GM21737 (cell line): Measurements from ENCODE around the gene ATPAF1.
"Not testable (repeated sequence)": the region's sequence is repeated elsewhere in the genome, so short reads cannot be mapped to it uniquely, and the experiment has no call there.

Experiments
- ATAC-seq: cut with Tn5 transposase; IDR thresholded peaks from one replicate; pipeline ENCODE4 v1.9.1; 2021; ENCODE audit warnings: mild to moderate bottlenecking, moderate library complexity; ENCODE audit not compliant: unreplicated experiment

ATPAF1 gene

DNA sequence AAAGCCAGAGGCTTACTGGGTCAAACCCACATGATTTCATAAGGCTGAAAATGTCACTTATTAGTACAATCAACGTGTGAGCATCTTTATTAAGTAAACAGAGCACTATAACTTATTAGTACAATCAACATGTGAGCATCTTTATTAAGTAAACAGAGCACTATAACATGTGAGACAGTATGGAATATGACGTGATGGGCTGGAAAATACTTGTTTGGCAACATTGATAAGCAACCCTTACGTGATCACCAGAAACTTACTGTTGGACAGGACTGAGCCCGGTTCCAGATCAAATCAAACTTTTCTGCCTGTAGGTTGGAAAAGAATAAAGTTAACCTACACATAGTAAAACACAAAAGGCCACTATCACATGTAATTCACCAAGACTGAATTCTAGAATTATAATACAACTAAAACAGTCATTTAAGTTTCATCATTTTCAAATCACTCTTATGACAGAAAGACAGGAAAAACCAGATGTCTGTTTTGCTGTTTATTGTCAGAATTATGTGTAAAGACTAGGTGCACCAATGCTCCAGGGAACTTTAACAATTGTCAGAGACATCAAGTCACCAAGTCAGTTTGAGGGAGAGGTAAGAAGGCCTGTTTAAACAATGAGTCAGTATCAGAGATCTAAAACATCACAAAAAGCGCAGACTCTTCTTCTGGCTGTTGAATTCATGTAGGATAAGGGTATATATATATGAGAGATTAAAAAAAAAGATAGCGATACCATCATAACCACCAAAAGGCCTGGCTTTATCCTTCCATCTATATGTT lies 15.7 kb downstream of the ATPAF1 start:
- ATAC-seq, result no peak

DNA sequence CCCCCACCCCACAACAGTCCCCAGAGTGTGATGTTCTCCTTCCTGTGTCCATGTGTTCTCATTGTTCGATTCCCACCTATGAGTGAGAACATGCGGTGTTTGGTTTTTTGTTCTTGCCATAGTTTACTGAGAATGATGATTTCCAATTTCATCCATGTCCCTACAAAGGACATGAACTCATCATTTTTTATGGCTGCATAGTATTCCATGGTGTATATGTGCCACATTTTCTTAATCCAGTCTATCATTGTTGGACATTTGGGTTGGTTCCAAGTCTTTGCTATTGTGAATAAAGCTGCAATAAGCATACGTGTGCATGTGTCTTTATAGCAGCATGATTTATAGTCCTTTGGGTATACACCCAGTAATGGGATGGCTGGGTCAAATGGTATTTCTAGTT lies 17.0 kb downstream of the ATPAF1 start:
- not testable (repeated sequence) for ATAC-seq

DNA sequence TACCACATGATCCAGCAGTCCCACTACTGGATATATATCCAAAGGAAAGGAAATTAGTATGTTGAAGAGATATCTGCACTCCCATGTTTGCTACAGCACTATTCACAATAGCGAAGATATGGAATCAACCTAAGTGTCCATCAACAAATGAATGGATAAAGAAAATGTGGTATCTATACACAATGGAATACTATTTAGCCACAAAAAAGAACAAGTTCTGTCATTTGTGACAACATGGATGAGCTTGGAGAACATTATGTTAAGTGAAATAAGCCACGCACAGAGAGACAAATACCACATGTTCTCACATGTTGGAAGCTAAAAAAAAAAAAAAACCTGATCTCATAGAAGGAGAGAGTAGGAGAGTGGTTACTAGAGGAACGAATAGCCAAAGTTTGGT lies 17.7 kb downstream of the ATPAF1 start:
- ATAC-seq, result no peak

DNA sequence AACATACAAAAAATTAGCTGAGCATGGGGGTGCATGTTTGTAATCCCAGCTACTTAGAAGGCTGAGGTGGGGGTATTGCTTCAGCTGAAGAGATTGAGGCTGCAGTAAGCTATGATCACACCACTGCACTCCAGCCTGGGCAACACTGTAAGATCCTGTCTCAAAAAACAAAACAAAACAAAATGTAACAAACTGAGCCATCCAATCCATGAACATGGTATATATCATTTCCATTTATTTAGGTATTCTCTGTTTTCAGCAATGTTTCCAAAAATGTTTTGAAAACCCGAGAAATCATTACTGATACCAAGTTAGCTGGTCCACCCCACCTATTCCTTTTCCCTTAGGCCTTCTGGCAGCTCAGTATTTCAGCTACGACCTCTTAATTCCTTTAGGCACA lies 18.4 kb downstream of the ATPAF1 start:
- ATAC-seq, result no peak

DNA sequence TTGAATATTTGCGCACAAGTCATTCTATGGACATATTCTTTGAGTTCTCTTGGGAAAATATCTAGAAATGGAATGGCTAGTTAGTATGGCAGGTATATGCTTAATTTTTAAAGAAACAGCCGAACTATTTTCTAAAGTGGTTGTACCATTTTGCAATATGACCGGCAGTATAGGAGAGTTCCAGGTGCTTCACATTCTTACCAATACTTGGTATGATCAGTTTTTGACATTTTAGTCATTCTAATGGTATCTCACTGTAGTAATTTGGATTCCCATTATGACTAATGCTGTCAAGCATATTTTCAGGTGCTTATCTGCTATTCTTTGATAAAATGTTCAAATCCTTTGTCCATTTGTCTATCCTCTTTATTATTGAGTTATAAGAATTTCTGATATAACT lies 20.6 kb downstream of the ATPAF1 start:
- ATAC-seq, result no peak

DNA sequence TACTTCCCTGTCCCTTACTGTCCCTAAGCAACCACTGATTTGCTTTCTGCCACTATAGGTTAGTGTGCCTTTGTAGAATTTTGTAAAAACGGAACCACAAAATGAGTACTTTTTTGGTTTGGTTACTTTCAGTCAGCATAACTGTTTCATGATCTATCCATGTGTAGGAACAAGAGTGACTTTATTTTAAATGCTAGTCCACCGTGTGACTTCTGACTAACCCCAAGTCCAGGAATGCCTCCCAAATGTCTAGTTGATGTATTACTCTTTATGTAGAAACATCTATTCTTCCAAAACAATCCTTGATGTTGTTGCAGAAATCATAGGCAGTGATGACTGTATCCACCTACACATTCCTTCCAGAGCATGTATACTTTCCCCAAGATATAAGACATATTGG lies 21.3 kb downstream of the ATPAF1 start:
- no peak for ATAC-seq

DNA sequence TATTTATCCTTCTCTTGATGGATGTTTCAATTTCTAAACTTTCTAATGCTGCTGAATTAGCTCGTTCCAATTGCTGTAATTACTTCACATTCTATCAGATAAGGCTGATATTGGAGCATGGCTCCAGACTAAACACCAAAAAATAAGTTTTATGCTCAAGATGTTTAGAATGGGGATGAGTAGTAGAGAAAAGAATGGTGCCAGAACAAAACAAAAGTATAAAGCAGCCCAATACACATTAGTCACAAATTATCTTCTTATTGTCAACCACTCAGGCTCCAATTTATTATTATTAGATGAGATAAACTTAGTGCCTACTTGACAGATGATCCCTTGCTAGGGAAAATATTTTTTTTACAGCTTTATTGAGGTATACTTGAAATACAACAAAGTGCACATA lies 21.8 kb downstream of the ATPAF1 start:
- ATAC-seq, result no peak

DNA sequence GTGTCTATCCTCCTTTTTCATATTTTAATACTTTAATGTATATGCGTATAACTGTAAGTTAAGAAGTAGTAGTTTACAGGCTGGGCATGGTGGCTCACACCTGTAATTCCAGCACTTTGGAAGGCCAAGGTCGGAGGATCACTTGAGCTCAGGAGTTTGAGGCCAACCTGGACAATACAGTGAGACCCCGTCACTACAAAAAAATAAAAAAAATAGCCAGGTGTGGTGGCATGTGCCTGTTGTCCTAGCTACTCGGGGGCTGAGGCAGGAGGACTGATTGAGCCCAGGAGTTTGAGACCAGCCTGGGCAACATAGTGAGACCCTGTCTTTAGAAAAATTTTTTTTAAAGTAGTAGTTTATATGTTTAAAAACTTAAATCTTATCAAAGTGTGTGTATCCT lies 22.3 kb downstream of the ATPAF1 start:
- no peak for ATAC-seq

DNA sequence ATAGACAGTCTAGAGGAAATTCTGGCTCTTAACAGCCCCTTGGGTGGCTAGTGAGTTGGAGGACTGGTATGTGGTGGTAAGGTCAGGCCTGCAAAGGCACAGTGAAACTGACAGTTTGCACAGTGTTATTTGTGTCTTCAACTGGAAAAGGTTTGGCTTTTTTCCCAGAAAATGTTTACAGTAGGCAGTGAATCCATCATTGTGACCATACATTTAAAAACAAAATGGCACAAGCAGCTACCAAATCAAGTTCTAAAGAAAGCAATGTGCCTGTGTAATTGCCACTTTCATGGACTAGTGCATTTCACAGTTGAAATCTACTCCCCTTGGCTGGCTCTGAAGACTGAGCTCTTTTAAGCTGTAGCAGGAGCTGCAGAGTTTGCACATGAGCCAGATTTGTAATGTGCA lies 24.8 kb downstream of the ATPAF1 start:
- no peak for ATAC-seq

DNA sequence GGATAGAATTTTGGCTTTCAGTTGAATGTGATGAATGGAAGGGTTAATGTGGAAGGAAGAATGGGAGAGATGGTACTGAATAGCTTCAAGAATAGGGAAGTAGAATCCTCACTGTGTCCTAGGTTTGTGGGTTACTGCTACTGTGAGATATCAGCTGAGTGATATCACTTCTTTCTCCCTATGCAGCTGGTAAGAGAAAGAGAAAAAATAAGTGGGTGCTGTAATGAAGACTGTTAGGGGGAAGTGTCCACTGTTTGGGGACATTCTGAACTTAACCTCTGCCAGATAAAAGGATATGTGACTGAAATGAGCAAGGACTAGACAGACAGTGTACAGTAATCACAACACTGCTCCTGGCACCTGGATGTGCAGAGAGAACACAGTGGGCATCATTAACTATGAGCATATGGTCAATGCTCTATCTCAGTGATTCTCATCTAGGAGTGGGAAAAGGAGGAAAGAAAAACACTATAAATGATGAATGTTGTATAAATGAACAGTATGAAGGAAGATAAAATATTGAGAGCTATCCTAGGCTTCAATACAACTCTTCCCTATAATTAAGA lies 26.0 kb downstream of the ATPAF1 start:
- no peak for ATAC-seq

DNA sequence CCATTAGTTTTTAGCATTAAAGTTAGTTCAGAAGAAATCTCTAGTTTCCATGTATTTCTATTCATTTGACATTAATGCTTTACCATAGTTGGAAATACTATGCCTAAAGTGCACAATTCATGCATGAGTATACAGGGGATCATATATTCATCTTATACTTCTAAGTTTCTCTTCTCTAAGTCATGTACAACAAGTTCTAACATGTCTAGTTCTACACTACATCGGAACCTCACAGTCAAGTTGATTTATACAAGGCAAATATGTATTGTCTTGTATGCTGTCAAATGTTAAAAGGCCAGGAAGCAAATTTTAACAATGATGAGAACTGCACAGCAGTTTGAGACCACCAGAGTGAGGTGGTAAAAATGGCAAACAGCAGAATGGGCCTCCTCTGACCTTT lies 28.6 kb downstream of the ATPAF1 start:
- no peak for ATAC-seq

DNA sequence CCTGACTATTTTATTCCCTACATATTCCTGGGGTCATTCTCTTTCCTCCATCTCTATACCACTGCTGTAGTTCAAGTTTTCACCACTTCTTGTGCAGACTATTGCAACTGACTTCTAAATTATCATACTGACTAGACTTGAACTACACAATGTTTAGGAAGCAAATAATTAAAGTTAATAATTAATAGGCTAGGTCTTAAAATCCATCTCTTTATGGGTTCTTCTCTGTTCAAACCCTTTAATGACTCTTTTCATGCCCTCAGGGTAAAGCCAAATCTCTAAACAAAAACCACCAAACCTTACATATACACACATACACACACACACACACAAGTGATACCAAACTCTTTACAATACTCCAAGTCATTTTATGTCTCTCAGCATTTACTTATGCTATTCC lies 29.2 kb downstream of the ATPAF1 start:
- no peak for ATAC-seq

DNA sequence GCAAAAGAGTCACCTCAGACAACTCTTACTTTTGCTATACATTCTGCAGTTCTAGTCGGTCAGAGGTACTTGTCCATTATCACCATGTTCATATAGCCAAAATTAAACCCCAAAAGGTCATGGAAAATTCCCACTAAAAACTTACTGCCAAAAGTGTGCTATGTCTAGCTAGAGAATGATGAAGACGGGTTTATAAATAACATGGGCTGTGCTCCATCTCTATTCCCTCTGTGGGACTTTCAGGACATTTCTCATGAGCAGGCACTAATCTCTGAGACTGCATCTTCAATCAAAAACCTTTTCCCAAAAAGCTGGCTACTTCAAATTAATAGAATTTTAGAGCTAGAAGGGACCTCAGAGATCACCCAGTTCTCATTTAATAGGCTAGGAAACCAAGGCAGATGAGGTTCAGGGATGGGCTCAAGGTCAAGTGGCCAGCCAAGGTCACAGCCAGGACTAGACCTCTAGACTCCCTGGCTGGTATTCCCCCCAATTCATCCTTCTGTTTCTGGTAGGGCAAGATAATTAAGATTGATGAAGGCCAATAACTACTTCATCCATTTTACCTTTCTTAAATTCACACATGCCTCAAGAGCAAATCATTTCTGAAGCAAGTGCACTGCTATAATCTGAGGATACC lies 30.6 kb downstream of the ATPAF1 start:
- no peak for ATAC-seq

DNA sequence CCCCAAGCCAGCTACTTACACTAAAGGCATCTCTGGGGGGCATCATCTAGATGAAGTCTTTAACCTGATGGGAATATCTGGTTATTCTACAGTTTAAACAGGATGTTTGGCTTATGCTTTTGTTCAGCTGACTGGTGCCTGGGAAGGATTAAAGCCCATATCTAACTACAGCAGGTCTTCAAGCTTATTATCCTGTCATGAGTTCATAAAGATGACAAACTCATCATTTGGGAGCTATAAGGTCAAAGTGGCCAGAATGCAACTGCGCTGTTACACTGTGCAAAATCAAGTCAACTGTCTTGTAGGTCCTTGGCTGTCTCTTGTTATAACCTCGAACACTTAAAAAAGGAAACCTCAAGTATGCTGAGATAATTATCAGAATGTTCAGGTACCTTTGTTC lies 33.0 kb downstream of the ATPAF1 start:
- no peak for ATAC-seq

DNA sequence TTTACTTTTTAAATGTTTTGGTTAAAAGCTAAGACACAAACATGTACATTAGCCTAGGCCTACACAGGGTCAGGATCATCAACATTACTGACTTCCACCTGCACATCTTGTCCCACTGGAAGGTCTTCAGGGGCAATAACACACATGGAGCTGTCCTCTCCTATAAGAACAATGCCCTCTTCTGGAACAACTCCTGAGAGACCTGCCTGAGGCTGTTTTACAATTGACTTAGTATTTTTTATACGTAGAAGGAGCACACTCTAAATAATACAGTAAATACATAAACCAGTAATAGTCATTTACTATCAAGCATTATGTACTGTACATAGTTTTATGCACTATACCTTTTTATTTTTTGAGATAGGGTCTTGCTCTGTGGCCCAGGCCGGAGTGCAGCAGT lies 37.4 kb downstream of the ATPAF1 start:
- ATAC-seq, result no peak

DNA sequence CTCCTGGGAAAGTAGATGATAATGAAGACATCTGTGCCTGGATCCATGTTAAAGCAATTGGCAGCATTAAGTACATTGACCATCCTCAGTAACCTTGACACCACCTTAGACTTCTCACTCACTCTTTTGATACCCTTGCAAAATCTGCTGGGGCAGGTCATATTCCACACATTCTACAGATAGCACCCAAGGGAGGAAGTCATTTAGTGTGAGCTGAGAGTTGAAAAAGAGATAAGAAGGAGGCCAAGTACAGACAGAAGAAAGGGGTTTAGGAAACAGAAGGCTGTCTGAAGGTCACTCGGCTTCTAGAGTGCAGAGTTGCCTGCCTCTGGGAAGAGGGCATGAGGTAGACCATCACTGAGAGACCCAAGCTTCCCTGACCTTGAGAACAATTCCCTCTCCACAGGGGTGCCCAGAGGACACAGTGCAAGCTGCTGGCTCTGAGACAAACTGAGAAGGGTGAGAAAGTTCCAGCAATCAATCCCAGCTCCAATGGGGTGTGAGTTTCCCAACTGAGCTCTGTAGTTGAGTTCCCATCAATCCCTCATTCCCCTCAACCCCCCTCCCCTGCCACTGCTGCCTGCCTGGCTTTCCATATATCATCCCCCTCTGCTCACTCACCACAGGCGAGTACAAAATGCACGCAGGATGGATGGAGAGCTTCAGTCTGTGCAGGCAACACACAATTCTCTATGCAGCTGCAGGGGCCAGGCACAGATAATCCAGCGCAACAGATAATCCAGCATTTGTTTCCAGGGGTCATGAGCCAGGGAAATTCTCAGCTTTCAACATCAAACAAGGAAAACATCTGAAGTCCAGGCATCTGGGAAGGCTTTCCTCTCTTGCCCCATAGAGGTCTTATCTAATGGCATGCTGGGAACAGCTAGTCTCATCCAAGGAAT lies 44.2 kb downstream of the ATPAF1 start:
- ATAC-seq, result no peak

DNA sequence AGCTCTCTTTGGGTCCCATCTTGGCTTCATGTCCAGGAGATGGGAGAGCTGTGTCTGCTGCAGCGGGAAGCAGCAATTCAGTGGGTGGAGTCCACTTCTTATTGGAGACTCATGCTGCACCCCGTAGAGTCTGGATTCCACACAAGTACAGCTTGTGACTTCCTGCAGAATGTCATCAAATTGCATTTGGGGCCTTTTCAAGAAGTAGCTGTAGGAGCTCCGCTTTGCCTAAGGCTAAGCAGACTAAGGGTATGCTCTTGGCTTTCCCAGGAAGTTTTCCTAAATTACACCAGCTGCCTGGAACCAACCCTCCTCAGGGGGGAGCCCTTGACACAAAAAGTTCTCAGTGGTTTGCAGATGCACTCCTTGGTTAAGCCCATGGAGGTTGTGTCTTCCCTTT lies 45.8 kb downstream of the ATPAF1 start:
- no peak for ATAC-seq

DNA sequence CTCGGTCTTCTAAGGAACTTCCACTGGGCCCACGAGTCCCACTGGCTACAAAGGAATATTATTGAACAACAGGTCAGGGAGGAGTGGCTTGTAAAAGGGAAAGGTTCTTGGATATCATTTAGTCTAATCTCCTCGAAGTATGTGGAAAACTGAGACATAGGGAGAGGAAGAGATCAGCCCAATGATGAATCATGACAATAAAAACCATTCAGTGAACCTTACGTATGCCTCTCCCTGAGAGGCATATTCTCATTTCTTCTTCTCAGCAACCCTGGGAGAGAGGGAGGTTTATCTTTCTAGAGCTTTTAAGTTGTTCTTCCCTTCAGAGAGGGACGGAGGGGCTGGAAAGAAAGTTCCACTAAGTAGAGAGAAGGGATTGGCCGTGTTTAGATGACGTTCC lies 46.2 kb downstream of the ATPAF1 start:
- no peak for ATAC-seq

DNA sequence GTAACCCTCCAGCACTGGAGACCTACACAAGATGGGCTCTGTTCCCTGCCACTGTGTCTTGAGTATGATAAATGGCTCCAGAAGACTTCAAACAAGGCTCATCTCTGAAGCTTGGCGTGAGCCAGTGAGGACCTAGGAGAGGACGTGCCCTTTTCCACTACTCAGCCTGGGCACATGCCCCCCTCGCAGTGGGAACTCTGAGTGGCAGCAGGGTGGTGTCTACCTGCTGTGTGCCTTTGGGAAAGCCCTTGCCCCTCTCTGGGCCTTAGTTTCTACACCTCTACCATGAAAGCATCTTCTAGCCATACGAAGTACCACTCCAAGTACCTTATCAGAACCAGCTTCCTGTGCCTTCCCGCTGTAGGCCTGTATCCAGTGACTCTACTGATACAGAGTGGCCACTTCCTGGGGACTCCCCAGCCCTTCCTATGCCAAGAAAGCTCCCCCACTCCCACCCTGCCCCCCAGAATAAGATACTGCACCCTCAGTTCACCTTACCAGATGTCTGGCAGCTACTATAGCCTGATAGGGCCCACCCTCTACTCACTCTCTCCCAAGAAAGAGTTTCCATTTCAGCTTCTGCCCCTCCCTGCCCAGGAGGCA lies 48.4 kb downstream of the ATPAF1 start:
- no peak for ATAC-seq

DNA sequence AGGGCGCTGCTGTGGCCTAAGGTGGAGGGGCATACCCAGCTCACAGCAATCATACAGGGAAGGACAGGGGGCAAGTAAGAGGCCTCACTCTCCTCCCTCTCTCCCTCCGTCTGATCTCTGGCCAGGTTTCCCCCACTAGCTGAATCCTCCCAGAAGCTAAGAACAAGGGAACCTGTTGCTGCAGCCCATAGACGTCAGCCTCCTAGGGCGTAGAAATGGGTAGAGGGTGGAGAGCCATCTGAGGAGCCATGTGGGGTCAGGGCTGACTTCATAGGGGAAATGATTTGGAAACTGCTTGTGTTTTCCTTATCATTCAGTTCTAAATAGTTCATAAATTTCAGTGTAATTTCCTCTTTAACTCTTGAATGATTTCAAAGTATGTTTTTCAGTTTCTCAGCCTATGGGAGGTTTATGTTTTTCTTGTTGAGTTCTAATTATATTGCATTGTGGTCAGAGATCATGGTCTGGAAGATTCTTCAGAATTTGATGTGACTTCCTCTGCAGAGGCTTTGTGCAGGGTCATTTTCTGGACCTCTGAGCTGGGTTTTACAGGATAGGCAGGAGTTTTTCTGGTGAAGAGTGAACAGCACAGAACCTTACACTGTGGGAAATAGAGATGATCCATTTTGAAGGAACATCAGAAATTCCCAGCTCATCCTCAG lies 49.3 kb downstream of the ATPAF1 start:
- ATAC-seq, result no peak

DNA sequence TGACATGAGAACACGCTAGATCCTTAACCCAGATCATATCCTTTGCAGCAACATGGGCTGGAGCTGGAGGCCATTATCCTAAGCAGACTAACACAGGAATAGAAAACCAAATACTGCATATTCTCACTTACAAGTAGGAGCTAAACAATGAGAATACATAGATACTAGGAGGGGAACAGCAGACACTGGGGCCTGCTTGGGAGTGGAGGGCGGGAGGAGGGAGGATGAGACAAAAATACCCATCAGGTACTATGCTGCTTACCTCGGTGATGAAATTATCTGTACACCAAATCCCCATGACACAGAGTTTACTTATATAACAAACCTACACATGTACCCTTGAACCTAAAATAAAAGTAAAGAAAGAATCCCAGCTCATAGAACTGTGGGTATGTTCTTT lies 50.3 kb downstream of the ATPAF1 start:
- no peak for ATAC-seq
